CD1c-positive myeloid dendritic cell (primary cell): Measurements from ENCODE around the gene PARD3B.

Experiments used
- DNase-seq: peaks from one replicate; pipeline ENCODE4 v3.0.0-alpha.2; 2016; ENCODE audit errors: extremely low spot score

Gene PARD3B

GRCh38 chr2:204892506-204893255 is 347.4 kb downstream of the PARD3B start:
- DNase-seq = no peak

- no peak for DNase-seq
Observed at GRCh38 chr2:204896146-204896545, 350.9 kb downstream of the PARD3B start.

GRCh38 chr2:204897561-204897960 is 352.3 kb downstream of the PARD3B start:
- no peak for DNase-seq

- no peak for DNase-seq
Observed at GRCh38 chr2:204898928-204899640, 353.8 kb downstream of the PARD3B start.

GRCh38 chr2:204899983-204900382 is 354.7 kb downstream of the PARD3B start:
- DNase-seq = no peak

DNA sequence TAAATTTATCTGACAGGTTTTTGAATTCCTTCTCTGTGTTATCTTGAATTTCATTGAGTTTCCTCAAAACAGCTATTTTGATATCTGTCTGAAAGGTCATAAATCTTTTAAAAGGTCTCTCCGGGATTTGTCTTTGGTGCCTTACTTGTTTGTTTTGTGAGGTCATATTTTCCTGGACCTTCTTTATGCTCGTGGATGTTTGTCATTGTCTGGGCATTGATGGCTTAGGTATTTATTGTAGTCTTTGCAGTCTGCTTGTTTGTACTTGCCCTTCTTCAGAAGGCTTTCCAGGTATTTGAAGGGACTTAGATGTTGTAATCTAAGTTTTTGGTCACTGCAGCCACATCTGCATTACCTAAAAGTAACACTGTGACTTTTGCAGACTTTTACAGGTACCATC is 355.2 kb downstream of the PARD3B start:
- no peak for DNase-seq

DNA sequence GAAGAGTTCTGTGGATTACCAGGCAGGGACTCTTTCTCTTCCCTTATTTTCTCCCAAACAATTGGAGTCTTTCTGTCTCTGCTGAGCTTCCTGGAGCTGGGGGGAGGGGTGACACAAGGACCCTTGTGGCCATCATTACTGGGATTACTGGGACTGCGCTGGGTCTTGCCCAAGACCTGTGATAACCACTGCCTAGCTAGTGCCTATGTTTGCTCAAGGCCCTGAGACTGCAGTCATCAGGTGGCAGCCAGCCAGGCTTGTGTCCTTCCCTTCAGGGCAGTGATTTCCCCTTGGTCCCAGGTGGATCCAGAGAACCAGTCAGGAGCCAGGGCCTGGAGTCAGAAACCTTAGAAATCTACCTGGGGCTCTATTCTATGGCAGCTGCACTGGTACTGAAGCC is 355.6 kb downstream of the PARD3B start:
- no peak for DNase-seq

- DNase-seq = no peak
Observed at GRCh38 chr2:204901591-204901990, 356.3 kb downstream of the PARD3B start.

DNA sequence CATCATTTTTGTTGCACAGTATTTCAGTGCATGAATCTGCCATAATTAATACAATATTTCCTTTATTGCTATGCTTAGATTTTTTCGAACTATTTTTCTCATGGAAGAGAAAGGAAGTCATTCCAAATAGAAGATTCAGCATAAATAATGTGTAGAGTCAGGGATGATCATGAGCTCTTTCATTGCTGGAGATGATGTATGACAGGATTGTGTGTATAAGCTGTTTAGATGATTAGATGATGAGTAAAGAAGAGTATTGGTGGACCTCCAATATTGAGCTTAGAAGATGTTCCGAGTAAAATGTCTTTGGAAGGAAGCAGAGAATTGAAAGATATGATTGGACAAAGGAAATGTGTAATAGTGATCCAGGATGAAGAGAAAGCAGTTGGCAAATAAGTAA is 364.5 kb downstream of the PARD3B start:
- no peak for DNase-seq

DNA sequence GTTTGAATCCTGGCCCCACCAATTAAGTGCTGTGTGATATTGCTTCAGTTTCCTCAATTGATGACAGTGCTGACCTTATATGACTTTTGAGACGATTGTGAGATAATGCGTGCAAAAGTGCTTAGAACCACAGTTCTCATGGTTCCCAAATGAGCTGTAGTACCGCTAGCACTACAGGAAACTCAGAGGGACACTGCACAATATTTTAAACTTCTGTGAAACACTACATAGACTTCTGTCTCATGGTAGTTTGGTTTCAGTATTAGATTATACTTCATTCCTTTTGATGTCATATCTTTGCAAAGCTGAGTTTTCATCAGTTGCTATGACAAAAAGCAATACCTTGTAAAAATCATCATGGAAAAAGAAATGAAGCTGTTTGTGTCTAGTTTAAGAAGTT is 368.0 kb downstream of the PARD3B start:
- DNase-seq = no peak

- DNase-seq = no peak
Observed at GRCh38 chr2:204913854-204914464, 368.7 kb downstream of the PARD3B start.

- no peak for DNase-seq
Observed at GRCh38 chr2:204914708-204915107, 369.4 kb downstream of the PARD3B start.

DNA sequence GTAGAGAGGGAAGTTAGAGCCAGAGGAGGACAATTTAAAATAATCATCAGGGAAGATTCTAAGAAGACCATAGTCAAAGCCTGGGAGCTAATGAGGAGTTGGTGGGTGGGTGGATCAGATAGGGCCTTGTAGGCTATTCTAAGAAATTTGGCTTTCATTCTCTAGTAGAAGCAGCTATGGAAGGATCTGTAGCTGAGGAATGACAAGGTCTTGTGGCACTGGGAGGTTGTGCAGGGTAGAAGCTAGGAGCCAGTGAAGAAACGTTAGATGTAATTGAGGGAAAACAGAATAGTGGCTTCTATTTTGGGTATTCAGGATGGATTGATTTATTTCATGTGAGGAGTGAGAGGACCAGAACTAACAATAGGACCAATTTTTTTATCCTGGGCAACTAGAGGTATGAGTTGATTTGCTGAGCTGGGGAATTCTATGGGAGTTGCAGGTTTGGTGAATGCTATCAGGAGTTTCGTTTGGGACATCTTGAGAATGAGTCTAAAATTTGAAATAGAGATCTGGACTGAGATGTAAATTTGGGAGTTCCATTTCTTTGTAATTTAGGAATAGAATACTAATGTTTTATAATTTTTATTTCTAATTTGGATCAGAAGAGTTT is 371.9 kb downstream of the PARD3B start:
- DNase-seq = no peak

DNA sequence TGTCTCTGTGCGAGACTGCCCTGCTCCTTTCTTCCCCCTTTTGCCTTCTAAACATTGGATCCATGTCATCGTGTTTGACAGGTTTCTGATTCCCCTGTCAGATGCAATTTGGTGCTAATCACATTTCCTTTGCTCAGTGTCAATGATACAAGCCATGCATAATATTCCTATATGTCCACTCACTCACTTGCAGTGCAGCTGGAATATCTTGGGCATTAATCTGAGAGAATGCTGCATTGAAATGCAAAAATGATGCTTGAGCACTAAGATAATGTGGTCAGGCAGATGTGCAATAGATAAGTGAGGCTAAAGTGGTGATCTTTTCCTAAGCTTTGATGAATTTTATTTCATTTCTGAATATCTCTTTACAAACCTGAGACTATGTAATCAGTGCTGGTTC is 375.5 kb downstream of the PARD3B start:
- DNase-seq = no peak

DNA sequence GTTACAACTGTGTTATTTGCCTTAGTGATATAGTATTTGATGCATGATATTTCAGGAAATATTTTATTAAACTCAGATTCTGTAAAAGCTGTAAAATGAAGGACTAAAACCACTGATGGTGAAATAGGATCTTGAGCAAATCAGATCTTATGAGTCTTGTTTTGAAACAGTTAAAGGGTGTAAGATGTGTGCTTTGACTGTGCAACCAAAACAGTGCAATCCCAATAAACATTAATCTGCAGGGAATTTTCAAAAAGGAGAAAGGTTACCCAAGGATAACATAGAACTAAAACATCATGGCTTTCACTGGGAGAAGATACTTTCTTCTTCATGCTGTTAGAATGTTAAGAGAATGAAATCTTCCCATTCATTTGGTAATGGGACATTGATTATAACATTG is 378.7 kb downstream of the PARD3B start:
- DNase-seq = no peak

DNA sequence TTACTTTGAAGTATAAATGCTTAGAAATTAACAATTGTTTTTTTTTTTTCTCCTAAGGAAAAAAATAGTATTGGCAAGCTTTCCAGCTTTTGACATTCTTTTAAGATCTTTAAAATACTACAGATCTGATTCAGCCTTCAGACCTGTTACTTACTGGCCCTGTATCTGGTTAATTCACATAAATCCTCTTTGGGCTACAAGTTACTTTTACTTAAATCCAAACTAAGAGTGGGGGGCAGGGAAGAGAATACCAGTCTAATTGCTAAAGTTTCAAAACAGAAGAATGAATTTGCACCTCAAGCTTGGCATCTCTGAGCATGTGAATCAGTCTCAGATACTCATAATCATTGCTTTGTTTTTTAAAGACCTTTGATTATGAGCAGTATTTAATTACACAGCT is 386.3 kb downstream of the PARD3B start:
- no peak for DNase-seq

DNA sequence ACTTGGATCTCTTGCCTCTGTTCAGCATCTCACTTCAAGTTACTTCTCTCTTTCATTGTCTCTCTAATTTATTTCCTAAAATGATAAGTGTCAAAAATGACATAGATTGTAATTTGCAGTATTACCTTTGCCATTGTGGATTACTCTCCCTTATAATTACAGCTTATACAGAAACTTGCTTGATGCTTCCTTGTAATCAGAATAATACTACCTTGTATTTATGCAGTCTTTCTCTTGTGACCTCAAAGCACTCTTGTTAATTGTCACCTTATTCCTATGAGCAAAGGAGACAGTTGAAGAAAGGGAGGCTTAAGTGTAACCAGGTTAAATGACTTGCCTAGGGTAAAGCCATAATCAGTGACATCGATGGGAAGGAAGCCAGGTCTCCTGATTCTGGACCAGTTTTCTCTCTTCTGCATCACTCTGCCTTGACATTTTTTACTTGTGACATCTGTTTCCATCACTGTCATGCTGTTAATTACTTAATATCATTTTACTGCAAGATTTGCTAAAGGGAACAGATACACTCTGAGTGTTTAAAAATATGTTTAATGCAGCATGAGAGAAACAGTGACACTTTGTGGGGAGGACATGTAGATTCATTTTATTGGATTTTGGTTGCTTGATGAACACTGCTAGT is 388.6 kb downstream of the PARD3B start:
- no peak for DNase-seq

DNA sequence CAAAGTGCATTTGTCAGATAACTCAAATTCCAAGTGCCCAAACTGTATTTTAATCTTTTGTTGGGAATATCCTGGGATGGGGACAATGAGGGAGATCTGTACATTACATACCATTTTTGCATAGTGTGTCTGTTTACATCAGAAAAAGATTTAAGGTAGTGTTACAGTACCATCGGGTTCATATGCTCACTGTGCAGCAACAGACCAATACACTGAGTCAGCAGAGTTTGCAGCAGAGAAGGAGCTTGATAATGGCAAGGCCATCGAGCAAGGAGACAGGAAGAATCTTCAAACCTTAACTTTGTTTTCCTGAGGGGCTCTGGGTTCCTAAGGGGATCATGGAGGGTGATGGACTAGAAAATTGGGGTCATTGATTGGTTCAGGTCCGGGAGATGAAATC is 399.7 kb downstream of the PARD3B start:
- DNase-seq = no peak

DNA sequence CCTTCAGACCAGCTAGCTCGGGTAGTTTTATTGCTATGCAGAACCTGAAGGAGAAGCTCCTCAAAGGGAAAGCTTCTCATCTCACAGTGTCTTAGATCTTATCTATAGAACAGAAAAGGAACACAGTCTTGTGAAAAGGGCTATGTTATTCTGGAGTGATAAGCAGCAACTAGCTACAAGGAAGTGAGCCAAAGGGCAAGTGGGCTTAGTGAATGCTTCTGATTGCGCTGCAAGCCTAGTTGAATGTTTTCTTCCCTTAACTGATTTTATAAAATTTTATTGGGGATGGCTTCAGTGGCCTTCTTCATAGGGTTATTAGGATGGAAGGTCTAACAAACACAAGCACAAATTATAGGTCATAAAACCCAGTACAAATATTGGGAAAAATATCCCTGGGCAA is 400.1 kb downstream of the PARD3B start:
- DNase-seq = no peak

GRCh38 chr2:204946892-204947291 is 401.6 kb downstream of the PARD3B start:
- DNase-seq = no peak

- no peak for DNase-seq
Observed at GRCh38 chr2:204947405-204947804, 402.1 kb downstream of the PARD3B start.
